Caco-2 (cell line): ENCODE data around the gene DIS3L2. TPM values are rescaled to one million over a fixed set of nuclear protein-coding genes. Genes with fewer than 3 reads are reported as not detected.

Experiments
- BruUV-seq: library from RNA; stranded (reverse); fragments of 400-500 nt; replicated peaks from 2 replicates; lab custom pipeline; 2021; lab: Mats Ljungman, UMichigan
- CTCF ChIA-PET: fragments of 300-600 bp; sonication (Branson Sonifier 250); formaldehyde crosslinking; loops from one replicate; lab custom pipeline; 2022; ENCODE audit warnings: antibody characterized with exemption; lab: Charles Lee
- POLR2A ChIA-PET: fragments of 300-600 bp; sonication (Branson Sonifier 250); formaldehyde crosslinking; loops from one replicate; lab custom pipeline; 2022; ENCODE audit warnings: antibody characterized with exemption; lab: Charles Lee
- DNase-seq, 2 experiments: peaks; one replicate each; pipeline versions ENCODE4 v3.0.0 to v3.0.0-alpha.2; 2020 to 2022
- H3K27me3 ChIP-seq: replicated peaks from 2 replicates; pipeline ENCODE4 v1.6.0; 2011; ENCODE audit warnings: low read length; ENCODE audit not compliant: control insufficient read depth, insufficient read depth
- H3K36me3 ChIP-seq: 2 replicates; pipeline ENCODE4 v1.5.1; 2011; ENCODE audit warnings: low read length; ENCODE audit not compliant: control insufficient read depth, insufficient read depth
- H3K4me1 ChIP-seq: fragments of 250-450 bp; sonication (Bioruptor Pico); 2 replicates; pipeline ENCODE4 v1.5.1; 2020; ENCODE audit warnings: mild to moderate bottlenecking
- H3K4me3 ChIP-seq: 2 replicates; pipeline ENCODE4 v1.5.1; 2011; ENCODE audit warnings: low read depth, mild to moderate bottlenecking, control low read depth, low read length
- H3K9me3 ChIP-seq: fragments of 250-450 bp; sonication (Bioruptor Pico); 2 replicates; pipeline ENCODE4 v1.5.1; 2020; ENCODE audit warnings: mild to moderate bottlenecking, moderate library complexity
- H3K27ac Mint-ChIP-seq: one replicate; pipeline ENCODE4 v1.8.0; 2022; ENCODE audit warnings: mixed read lengths; ENCODE audit not compliant: unreplicated experiment
- H3K27me3 Mint-ChIP-seq: one replicate; pipeline ENCODE4 v1.8.0; 2022; ENCODE audit warnings: mixed read lengths; ENCODE audit not compliant: insufficient read depth, unreplicated experiment
- H3K36me3 Mint-ChIP-seq: one replicate; pipeline ENCODE4 v1.8.0; 2022; ENCODE audit warnings: mild to moderate bottlenecking, mixed read lengths; ENCODE audit not compliant: insufficient read depth, unreplicated experiment
- H3K4me1 Mint-ChIP-seq: one replicate; pipeline ENCODE4 v1.8.0; 2022; ENCODE audit warnings: low read depth, mixed read lengths; ENCODE audit not compliant: unreplicated experiment
- H3K4me3 Mint-ChIP-seq: one replicate; pipeline ENCODE4 v1.8.0; 2022; ENCODE audit warnings: mild to moderate bottlenecking, moderate library complexity, mixed read lengths; ENCODE audit not compliant: unreplicated experiment
- H3K9me3 Mint-ChIP-seq: one replicate; pipeline ENCODE4 v1.8.0; 2022; ENCODE audit warnings: mixed read lengths; ENCODE audit not compliant: unreplicated experiment
- CTCF ChIP-seq, 2 experiments: fragments of 200-600 bp in 1 of 2; IDR thresholded peaks; 1 replicate in 1 of 2; 2 replicates in 1 of 2; pipeline versions ENCODE4 v1.5.1 to v1.8.0; 2011 to 2022; ENCODE audit warnings: antibody characterized with exemption in 1 of 2, control low read depth in 1 of 2, inconsistent platforms in 1 of 2, low read depth in 1 of 2, low read length in 1 of 2, mild to moderate bottlenecking in 1 of 2, moderate library complexity in 1 of 2; ENCODE audit not compliant: insufficient read depth in 1 of 2, severe bottlenecking in 1 of 2, unreplicated experiment in 1 of 2
- intact Hi-C: fragments of 100-400 bp; cut with micrococcal nuclease; formaldehyde crosslinking; loops from one replicate; pipeline ENCODE4 v1.10.0; 2022; ENCODE audit not compliant: unreplicated experiment
- total RNA-seq: library from RNA; stranded (reverse); gene quantifications from 2 replicates; pipeline ENCODE4 v1.2.3, GENCODE V29; 2022

DIS3L2 gene
- total RNA-seq, 1 experiment from 2014 or later, result 15.5 TPM

- Mint-ChIP-seq H3K4me1 (no peaks in the 10 kb centered on the region), H3K9me3 (no peaks in the 10 kb centered on the region), H3K4me3 (no peak overlapping the region), H3K27ac (no peak overlapping the region), H3K36me3 (no peaks in the 10 kb centered on the region), H3K27me3 (no peaks in the 10 kb centered on the region)
- H3K9me3 ChIP-seq, result no peaks in the 10 kb centered on the region
- intact Hi-C loops, result no loop called here
- POLR2A ChIA-PET, result no interaction called here
- no peaks in the 10 kb centered on the region for H3K36me3 ChIP-seq
- TF ChIP-seq CTCF (IDR thresholded peaks at IDR 0.05; ENCODE audit: insufficient read depth in 1 of 2, low read depth in 1 of 2, low read length in 1 of 2, severe bottlenecking in 1 of 2, unreplicated experiment in 1 of 2), result no peak
- H3K4me3 ChIP-seq, result no peak overlapping the region
- CTCF ChIA-PET, result no interaction called here
- H3K27me3 ChIP-seq, result no peaks in the 10 kb centered on the region
- H3K4me1 ChIP-seq, result no peaks in the 10 kb centered on the region
- no peak for DNase-seq
- no TSS peak for BruUV-seq
Observed at GRCh38 chr2:232276084-232276732, 314.7 kb downstream of the DIS3L2 start.

GRCh38 chr2:232276733-232277313 is 315.3 kb downstream of the DIS3L2 start:
- intact Hi-C loops, result no loop called here
- CTCF ChIA-PET, result no interaction called here

GRCh38 chr2:232278534-232278933 is 317.0 kb downstream of the DIS3L2 start:
- ChIA-PET CTCF (no interaction called here), POLR2A (no interaction called here)
- no peaks in the 10 kb centered on the region for H3K4me1 ChIP-seq

More at GRCh38 chr2:232276733-232277313, 315.3 kb downstream of the DIS3L2 start:
- H3K9me3 Mint-ChIP-seq, result no peaks in the 10 kb centered on the region
- no peaks in the 10 kb centered on the region for H3K4me1 ChIP-seq
- BruUV-seq, result no TSS peak
- H3K36me3 Mint-ChIP-seq, result no peaks in the 10 kb centered on the region
- H3K4me3 ChIP-seq, result no peak overlapping the region
- DNase-seq, result no peak
- H3K27me3 Mint-ChIP-seq, result no peaks in the 10 kb centered on the region
- no peak for TF ChIP-seq CTCF (IDR thresholded peaks at IDR 0.05; ENCODE audit: insufficient read depth in 1 of 2, low read depth in 1 of 2, low read length in 1 of 2, severe bottlenecking in 1 of 2, unreplicated experiment in 1 of 2)
- no peaks in the 10 kb centered on the region for H3K27me3 ChIP-seq
- no peaks in the 10 kb centered on the region for H3K4me1 Mint-ChIP-seq
- no peak overlapping the region for H3K27ac Mint-ChIP-seq
- no peak overlapping the region for H3K4me3 Mint-ChIP-seq
- POLR2A ChIA-PET, result no interaction called here
- H3K36me3 ChIP-seq, result no peaks in the 10 kb centered on the region
- no peaks in the 10 kb centered on the region for H3K9me3 ChIP-seq

More at GRCh38 chr2:232278534-232278933, 317.0 kb downstream of the DIS3L2 start:
- Mint-ChIP-seq H3K4me3 (no peak overlapping the region), H3K27me3 (no peaks in the 10 kb centered on the region), H3K9me3 (no peaks in the 10 kb centered on the region), H3K36me3 (no peaks in the 10 kb centered on the region), H3K27ac (no peak overlapping the region), H3K4me1 (no peaks in the 10 kb centered on the region)
- intact Hi-C loops, result no loop called here
- H3K4me3 ChIP-seq, result no peak overlapping the region
- TF ChIP-seq CTCF (IDR thresholded peaks at IDR 0.05; ENCODE audit: insufficient read depth in 1 of 2, low read depth in 1 of 2, low read length in 1 of 2, severe bottlenecking in 1 of 2, unreplicated experiment in 1 of 2), result no peak
- no peak for DNase-seq
- BruUV-seq, result no TSS peak
- H3K27me3 ChIP-seq, result no peaks in the 10 kb centered on the region
- H3K36me3 ChIP-seq, result no peaks in the 10 kb centered on the region
- H3K9me3 ChIP-seq, result no peaks in the 10 kb centered on the region
